Measurements from ENCODE around the gene CHRDL2.

CHRDL2 gene

GRCh38 chr11:74680035-74680671 is 51.1 kb downstream of the CHRDL2 start:
- TF ChIP-seq, protein P1, sequence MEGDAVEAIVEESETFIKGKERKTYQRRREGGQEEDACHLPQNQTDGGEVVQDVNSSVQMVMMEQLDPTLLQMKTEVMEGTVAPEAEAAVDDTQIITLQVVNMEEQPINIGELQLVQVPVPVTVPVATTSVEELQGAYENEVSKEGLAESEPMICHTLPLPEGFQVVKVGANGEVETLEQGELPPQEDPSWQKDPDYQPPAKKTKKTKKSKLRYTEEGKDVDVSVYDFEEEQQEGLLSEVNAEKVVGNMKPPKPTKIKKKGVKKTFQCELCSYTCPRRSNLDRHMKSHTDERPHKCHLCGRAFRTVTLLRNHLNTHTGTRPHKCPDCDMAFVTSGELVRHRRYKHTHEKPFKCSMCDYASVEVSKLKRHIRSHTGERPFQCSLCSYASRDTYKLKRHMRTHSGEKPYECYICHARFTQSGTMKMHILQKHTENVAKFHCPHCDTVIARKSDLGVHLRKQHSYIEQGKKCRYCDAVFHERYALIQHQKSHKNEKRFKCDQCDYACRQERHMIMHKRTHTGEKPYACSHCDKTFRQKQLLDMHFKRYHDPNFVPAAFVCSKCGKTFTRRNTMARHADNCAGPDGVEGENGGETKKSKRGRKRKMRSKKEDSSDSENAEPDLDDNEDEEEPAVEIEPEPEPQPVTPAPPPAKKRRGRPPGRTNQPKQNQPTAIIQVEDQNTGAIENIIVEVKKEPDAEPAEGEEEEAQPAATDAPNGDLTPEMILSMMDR (conservative IDR thresholded peaks at IDR 0.05; ENCODE audit: low read depth, low read length): no peak
- no peaks in the 10 kb centered on the region for H4K20me1 ChIP-seq (ENCODE audit: insufficient read depth)

DNA sequence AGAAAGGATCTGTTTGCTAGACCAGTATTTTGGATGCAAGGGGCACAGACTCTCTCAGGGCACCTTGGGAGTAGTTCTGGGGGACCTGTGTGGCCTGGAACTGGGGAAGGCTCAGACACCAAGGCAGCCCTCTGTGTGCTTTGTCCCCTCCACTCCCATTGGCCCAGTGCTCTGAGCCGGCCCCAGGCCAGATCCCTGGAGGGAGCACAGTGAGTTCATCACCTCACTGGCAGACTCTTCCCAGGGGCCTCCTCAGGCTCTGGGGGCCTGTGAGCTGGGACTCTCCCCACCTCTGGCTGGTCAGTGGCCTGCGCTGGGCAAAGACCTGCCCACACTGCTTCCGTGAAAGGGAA is 51.7 kb downstream of the CHRDL2 start:
- Histone ChIP-seq H3K36me3 (ENCODE audit: insufficient read depth) (no peaks in the 10 kb centered on the region), H3K27me3 (ENCODE audit: insufficient read depth, low read depth) (no peaks in the 10 kb centered on the region), H3K9ac (no peak overlapping the region), H4K20me1 (ENCODE audit: insufficient read depth) (no peaks in the 10 kb centered on the region), H3K4me2 (no peak overlapping the region), H3K79me2 (ENCODE audit: insufficient read depth, low read depth) (no peaks in the 10 kb centered on the region), H3K27ac (no peak overlapping the region), H3K4me1 (ENCODE audit: low read depth, poor library complexity, severe bottlenecking) (no peaks in the 10 kb centered on the region), H2AFZ (ENCODE audit: low read depth) (no peak overlapping the region), H3K4me3 (IDR thresholded peaks at IDR 0.05; ENCODE audit: insufficient read depth, low read depth, low read length) (no peak overlapping the region)
- TF ChIP-seq, protein P1 (conservative IDR thresholded peaks at IDR 0.05; ENCODE audit: low read depth, low read length): no peak

More at GRCh38 chr11:74680035-74680671, 51.1 kb downstream of the CHRDL2 start:
- Histone ChIP-seq H2AFZ (ENCODE audit: low read depth) (no peak overlapping the region), H3K27ac (no peak overlapping the region), H3K9ac (no peak overlapping the region), H3K4me3 (IDR thresholded peaks at IDR 0.05; ENCODE audit: insufficient read depth, low read depth, low read length) (no peak overlapping the region), H3K79me2 (ENCODE audit: insufficient read depth, low read depth) (no peaks in the 10 kb centered on the region), H3K4me2 (no peak overlapping the region), H3K36me3 (ENCODE audit: insufficient read depth) (no peaks in the 10 kb centered on the region), H3K4me1 (ENCODE audit: low read depth, poor library complexity, severe bottlenecking) (no peaks in the 10 kb centered on the region), H3K27me3 (ENCODE audit: insufficient read depth, low read depth) (no peaks in the 10 kb centered on the region)

- H3K9ac ChIP-seq: no peak overlapping the region
- no peaks in the 10 kb centered on the region for H3K36me3 ChIP-seq (ENCODE audit: insufficient read depth)
- no peaks in the 10 kb centered on the region for H3K4me1 ChIP-seq (ENCODE audit: low read depth, poor library complexity, severe bottlenecking)
- no peak overlapping the region for H3K4me3 ChIP-seq (IDR thresholded peaks at IDR 0.05; ENCODE audit: insufficient read depth, low read depth, low read length)
- H3K27me3 ChIP-seq (ENCODE audit: insufficient read depth, low read depth): no peaks in the 10 kb centered on the region
- H3K79me2 ChIP-seq (ENCODE audit: insufficient read depth, low read depth): no peaks in the 10 kb centered on the region
- TF ChIP-seq, protein P1 (conservative IDR thresholded peaks at IDR 0.05; ENCODE audit: low read depth, low read length): no peak
- no peak overlapping the region for H3K4me2 ChIP-seq
- H2AFZ ChIP-seq (ENCODE audit: low read depth): no peak overlapping the region
- H3K27ac ChIP-seq: no peak overlapping the region
- H4K20me1 ChIP-seq (ENCODE audit: insufficient read depth): no peaks in the 10 kb centered on the region
These were observed 52.4 kb downstream of the CHRDL2 start for GRCh38 chr11:74678591-74679512.

DNA sequence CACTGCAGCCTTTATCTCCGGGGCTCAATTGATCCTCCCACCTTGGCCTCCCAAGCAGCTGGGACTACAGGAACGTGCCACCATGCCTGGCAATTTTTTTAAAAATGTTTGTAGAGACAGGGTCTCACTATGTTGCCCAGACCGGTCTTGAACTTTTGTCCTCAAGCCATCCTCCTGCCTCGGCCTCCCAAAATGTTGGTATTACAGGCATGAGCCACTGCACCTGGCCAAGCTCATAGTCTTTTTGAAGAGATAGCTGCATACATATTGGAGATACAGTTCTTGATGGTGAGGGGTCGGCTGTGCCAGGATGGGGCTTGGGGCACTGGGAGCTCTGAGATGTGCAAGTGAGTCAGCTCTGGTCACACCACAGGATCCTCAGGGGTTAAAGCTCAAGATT is 53.2 kb downstream of the CHRDL2 start:
- Histone ChIP-seq H3K27ac (no peak overlapping the region), H2AFZ (ENCODE audit: low read depth) (no peak overlapping the region), H3K27me3 (ENCODE audit: insufficient read depth, low read depth) (no peaks in the 10 kb centered on the region), H3K4me3 (IDR thresholded peaks at IDR 0.05; ENCODE audit: insufficient read depth, low read depth, low read length) (no peak overlapping the region), H3K79me2 (ENCODE audit: insufficient read depth, low read depth) (no peaks in the 10 kb centered on the region), H3K9ac (no peak overlapping the region), H3K4me1 (ENCODE audit: low read depth, poor library complexity, severe bottlenecking) (no peaks in the 10 kb centered on the region), H3K36me3 (ENCODE audit: insufficient read depth) (no peaks in the 10 kb centered on the region), H3K4me2 (no peak overlapping the region), H4K20me1 (ENCODE audit: insufficient read depth) (no peaks in the 10 kb centered on the region)
- TF ChIP-seq, protein P1 (conservative IDR thresholded peaks at IDR 0.05; ENCODE audit: low read depth, low read length): no peak
